ENCODE results near the gene BBOX1.

Gene BBOX1

DNA sequence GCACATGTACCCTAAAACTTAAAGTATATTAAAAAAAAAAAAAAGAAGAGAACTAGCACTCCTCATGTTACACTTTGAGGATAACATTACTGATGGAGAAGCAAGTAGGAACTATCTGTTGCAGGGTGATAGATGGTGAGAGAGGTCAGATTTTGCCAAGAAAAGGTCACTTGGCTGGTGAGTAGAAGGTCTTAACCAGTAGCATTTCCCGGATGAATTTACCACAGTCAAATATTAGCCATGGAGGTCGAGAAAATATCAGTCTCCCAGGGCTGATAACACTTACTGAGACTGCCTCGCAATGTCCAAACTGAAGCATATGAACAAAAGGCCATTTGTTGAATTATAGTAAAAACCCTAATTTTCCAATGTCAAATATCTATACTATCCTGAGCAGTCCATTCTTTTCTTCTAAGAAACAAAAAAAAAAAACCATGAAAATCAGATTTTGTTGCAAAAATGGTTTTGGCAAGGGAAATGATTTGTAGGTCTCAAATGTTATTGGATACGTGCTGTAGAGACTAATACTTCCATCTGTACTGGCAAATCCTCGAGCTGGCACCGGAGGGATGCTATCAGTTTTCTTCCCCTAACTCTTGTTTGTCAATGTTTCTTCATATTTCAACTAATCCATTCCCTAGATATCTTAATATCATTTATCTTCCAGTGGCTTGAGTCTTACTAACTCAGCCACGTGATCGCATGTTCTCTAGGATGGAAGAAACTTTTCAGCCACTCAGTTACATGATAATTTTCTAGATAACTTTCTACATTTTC, 14.5 kb upstream of the BBOX1 start:
- no peak for DNase-seq (ENCODE audit: low spot score)

GRCh38 chr11:27028561-27028965, 12.1 kb upstream of the BBOX1 start:
- DNase-seq (ENCODE audit: low spot score): no peak

DNA sequence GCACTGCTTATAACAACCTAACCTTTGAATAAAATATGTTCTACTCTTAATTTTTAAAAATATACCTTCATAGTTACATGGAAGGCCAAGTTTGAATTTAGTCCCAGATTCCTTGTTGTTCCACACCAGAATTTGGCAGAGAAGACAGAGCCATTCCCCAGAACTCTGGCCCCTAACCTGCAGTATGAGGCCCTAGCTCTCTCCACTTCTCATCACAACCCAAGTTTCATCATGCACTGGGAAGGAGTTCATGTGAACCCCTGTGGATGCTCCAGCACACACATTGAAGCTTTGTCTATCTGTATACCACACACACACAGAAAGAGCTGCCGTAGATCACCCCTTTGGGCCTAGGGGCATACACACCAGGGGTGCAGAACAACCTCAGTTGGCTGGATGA, 10.6 kb upstream of the BBOX1 start:
- no peak for DNase-seq (ENCODE audit: low spot score)

DNA sequence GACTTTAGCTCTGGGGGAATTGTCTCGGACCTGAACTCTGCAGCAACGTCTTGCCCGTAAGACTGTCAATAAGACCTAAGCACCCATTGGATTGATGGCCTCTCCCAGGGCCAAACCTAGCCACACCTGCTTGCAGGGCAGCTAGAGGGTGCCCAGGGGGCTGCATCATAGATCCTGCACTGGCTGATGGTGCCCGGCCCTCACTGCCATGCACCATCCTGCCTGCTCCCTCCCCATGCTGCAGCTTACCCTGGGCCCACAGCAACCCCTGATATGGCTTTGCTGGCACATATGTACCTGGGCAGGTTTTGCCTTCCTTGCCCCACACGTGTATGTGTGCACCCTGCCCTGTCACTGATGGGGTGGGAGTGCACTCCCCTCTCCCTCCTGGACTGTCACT, 8.9 kb upstream of the BBOX1 start:
- no peak for DNase-seq (ENCODE audit: low spot score)

GRCh38 chr11:27039873-27040272, 742 bp upstream of the BBOX1 start:
- DNase-seq (ENCODE audit: low spot score): peak; percentile 47

DNA sequence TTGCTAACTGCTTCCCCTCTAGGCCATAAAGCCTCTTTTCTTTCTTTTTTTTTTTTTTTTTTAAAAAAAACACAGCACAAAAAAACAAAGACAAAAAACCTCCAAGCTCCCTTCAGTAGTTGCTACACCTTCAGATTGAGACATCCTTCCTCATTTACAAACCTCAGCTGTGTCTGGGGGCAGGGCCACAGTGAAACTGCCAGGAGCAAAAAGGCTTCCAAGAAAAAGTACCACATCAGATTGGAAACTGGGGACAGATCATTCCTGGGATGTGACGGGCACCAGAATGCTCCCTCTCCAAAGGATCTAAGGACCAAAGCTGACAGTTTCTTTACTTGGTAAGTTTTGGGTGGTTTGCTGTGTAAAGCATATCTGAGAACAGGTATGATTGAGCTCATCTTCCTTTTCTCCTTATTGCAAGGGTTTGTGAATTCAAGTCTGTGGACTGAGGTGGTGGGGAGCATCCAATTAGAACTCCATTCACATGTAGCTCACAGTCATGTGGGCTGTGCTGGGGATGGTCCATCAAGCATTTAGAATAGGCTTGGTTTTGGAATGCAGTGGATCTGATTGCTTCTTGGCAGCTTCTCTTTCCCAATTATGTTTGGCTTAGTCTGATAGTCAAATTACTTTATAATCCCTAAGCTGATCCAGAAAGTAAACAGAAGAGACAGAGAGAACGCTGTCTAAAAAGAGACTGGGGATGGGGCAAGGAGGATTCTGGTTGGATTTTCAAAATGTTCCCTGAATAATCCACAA, 705 bp downstream of the BBOX1 start:
- DNase-seq (ENCODE audit: low spot score): no peak

DNA sequence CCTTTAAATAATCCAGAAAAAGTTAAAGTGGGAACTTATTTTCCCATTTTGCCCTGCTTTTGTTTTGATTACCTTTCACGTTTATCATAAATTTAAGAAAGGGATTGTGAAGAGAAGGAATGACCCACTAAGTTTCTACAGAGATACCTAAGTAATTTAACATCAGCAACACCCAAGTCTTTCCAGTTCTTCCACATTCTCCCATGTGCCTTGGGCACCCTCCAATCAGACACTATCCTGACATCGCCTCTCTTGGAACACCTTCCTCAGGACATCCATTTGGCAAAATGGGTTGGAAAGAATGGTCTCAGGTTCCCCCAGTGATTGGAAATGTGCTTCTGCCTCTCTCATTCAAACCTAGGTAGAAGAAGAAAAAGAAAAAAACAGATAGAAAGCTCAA, 6.3 kb downstream of the BBOX1 start:
- DNase-seq (ENCODE audit: low spot score): no peak

- DNase-seq (ENCODE audit: low spot score): no peak
These were observed 12.1 kb downstream of the BBOX1 start for GRCh38 chr11:27052668-27053067.

DNA sequence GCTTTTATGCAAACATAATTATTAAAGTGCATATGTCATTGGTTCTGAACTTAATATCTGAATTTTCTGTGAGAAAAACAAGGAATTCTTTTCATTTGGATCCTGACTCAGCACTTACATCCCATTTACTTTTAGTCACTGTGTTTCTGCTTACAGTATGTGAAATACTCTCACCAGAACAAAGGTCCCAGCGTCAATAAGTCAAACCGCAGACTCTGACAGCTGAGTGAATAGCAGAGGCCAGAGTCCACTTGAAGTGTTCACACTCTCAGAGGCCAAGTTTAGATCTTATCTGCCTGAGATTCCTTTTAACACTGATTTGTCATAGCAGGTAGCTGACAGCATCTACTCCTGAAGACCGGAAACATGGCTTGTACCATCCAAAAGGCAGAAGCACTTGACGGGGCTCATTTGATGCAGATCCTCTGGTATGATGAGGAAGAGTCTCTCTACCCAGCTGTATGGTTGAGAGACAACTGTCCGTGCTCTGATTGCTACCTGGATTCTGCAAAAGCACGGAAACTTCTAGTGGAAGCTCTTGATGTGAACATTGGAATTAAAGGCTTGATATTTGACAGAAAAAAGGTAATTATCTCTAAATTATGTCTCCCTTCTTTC, 14.6 kb downstream of the BBOX1 start:
- DNase-seq (ENCODE audit: low spot score): peak; percentile 51

- no peak for DNase-seq (ENCODE audit: low spot score)
These were observed 16.6 kb downstream of the BBOX1 start for GRCh38 chr11:27057091-27057780.

DNA sequence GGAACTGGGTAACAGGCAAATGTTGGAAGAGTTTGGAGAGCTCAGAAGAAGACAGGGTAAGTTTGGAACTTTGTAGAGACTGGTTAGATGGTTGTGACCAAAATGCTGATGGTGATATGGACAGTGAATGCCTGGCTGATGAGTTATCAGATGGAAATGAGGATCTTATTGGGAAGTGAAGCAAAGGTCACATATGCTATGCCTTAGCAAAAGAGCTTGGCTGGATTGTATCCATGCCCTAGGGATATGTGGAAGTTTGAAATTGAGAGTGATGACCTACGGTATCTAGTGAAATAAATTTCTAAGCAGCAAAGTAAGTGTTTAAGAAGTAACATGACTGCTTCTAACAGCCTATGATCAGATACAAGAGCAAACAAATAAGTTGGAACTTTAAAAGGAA, 17.8 kb downstream of the BBOX1 start:
- no peak for DNase-seq (ENCODE audit: low spot score)

DNA sequence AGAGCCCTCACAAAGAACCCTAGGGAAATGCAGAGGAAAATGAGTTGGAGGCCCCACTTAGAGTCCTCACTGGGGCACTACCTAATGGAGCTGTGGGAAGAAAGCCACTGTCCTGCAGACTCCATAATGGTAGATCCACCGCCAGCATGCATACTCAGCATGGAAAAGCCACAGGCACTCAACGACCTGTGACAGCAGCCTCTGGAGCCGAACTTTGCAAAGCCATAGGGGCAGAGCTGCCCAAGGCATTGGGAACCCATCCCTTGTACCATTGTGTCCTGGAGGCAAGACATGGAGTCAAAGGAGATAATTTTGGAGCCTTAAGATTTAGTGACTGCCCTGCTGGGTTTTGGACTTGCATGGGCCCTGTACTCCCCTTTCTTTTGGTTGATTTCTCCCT, 18.8 kb downstream of the BBOX1 start:
- no peak for DNase-seq (ENCODE audit: low spot score)

DNA sequence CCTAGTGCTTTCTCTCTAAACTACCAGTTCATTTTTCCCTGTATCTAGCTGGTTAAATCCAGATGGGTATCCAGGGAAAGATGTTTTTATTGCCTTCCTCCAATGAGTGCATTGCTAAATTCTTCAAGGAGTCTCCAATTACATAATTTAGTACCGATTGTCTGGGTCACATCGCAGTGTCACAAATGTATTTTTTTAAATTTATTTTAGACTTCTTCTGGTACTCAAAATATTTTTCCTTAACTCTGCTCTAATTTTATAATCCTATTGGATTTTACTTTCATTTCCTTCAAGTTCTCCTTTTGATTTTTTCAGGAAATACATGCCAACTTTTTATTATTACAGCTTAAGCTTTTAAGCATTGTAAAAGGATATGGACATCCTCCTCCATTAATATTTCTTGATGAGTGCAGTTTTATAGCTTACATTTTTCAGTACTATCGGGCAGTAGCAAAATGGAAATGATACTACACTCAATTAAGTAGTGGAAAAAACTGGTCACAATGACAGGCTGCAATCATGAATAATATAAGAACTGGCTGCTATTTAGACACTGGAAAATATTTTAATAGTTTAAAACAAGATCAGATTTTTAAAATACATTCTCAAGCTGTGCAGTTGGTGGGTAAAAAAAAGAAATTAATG, 20.3 kb downstream of the BBOX1 start:
- DNase-seq (ENCODE audit: low spot score): no peak

DNA sequence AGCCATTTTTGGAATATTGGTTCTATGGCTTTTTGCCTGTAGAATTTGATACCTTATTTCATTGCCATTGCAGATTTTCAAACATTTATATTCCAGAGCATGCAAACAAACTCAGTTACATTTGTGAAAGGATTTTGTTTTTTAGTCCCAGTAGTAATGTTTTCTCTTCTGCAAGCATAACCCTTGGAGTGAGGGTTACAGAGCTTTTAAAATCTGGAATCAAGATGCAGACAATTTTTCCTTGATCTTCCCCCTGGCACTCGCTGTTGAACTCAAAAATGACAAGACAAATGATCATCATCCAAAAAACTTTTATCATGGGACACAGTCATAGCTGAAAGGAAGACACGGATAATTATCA, 20.8 kb downstream of the BBOX1 start:
- DNase-seq (ENCODE audit: low spot score): no peak

GRCh38 chr11:27064086-27064485, 23.5 kb downstream of the BBOX1 start:
- DNase-seq (ENCODE audit: low spot score): no peak

DNA sequence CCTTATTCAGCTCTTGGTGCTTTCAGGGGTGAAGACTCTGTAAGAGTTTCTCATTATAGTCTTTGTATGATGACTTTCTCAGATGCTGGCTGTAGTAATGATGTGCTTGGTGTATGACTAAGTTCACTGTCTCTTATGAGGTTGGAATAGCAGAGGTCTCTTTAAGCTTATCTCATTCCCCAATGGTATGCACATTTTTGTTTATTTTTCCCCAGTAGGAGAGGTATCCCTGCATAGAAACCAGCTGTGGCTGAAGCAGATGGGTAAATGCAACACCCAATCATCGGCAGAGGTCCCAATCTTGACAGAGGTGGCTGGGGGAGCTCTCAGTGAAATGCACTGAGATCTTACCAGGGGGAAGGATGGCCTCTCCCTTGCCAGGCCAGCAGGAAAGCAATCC, 34.6 kb downstream of the BBOX1 start:
- no peak for DNase-seq (ENCODE audit: low spot score)

DNA sequence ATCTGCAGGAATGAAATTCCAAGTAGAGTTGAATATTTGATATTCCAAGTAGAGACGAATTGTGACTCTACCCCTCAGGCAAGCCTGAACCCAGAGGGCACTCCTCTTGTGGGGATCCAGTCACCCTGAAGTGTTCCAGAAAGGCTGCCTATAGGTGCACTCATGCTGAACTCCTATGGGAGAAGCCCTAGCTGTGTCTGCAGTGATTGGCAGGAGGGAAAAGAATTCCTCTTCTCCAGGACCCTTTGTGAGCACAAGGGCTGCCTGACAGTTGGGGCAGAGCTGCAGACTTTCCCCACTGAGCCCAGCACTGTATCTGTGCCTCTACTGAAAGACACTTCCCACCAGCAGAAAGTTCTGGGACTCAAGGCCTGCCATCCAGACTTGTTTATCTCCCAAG, 35.0 kb downstream of the BBOX1 start:
- DNase-seq (ENCODE audit: low spot score): no peak

- DNase-seq (ENCODE audit: low spot score): no peak
These were observed 35.5 kb downstream of the BBOX1 start for GRCh38 chr11:27076121-27076589.

- DNase-seq (ENCODE audit: low spot score): no peak
These were observed 40.4 kb downstream of the BBOX1 start for GRCh38 chr11:27081056-27081455.

- DNase-seq (ENCODE audit: low spot score): no peak
These were observed 42.6 kb downstream of the BBOX1 start for GRCh38 chr11:27083241-27083640.

DNA sequence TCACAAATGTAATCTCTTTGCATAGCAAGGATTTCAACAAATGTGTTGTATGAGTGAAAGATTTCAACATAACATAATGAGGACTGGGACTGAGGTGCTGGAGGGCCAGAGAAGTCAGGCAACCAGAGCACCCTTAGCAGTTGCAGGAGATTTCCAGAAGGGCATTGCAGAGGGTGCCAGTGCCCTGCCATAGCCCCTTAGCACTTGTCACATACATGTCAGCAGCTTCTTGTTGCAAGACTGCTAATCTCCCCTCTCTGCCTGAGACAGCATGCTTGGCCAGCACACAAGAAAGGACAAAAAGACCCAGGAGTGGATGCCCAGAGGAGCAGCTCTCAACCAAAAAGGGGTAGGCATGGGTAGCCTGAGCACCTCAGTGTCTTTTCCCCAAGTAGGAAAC, 43.2 kb downstream of the BBOX1 start:
- DNase-seq (ENCODE audit: low spot score): no peak

GRCh38 chr11:27084518-27084917, 43.9 kb downstream of the BBOX1 start:
- DNase-seq (ENCODE audit: low spot score): peak; percentile 42
